Limb (tissue), 2 donors: ENCODE results near the gene DAZAP1.

ENCODE experiments used
- DNase-seq, 2 donors: peaks; one replicate each; pipeline ENCODE4 v3.0.0-alpha.2; 2016; ENCODE audit errors: extremely low spot score in 2 of 2

Gene DAZAP1

GRCh38 chr19:1377176-1377964 is 30.0 kb upstream of the DAZAP1 start:
- DNase-seq: no peak

GRCh38 chr19:1377965-1378785 is 29.2 kb upstream of the DAZAP1 start:
- DNase-seq: no peak

GRCh38 chr19:1379126-1379905 is 28.1 kb upstream of the DAZAP1 start:
- no peak for DNase-seq

- DNase-seq: no peak
Measured at GRCh38 chr19:1379961-1380489, 27.4 kb upstream of the DAZAP1 start.

- no peak for DNase-seq
Measured at GRCh38 chr19:1382250-1382649, 25.1 kb upstream of the DAZAP1 start.

GRCh38 chr19:1383017-1383311 is 24.4 kb upstream of the DAZAP1 start:
- DNase-seq: no peak

- peak; percentile 91 to 98 for DNase-seq
Measured at GRCh38 chr19:1383312-1384084, 23.9 kb upstream of the DAZAP1 start, which contains the start of gene NDUFS7. Gene NDUFS7 (plus strand): TSS chr19:1383907. CDS start chr19:1383927, 20 bp downstream.

- no peak for DNase-seq
Measured at GRCh38 chr19:1384085-1384462, 23.3 kb upstream of the DAZAP1 start.

- DNase-seq: no peak
Measured at GRCh38 chr19:1384478-1385110, 22.8 kb upstream of the DAZAP1 start.

GRCh38 chr19:1385816-1386215 is 21.6 kb upstream of the DAZAP1 start:
- DNase-seq: no peak

- no peak for DNase-seq
Measured at GRCh38 chr19:1386945-1387683, 20.3 kb upstream of the DAZAP1 start.

- DNase-seq: no peak
Measured at GRCh38 chr19:1387684-1388636, 19.4 kb upstream of the DAZAP1 start.

GRCh38 chr19:1388637-1389026 is 18.8 kb upstream of the DAZAP1 start:
- no peak for DNase-seq

GRCh38 chr19:1389033-1389940 is 18.1 kb upstream of the DAZAP1 start:
- DNase-seq: no peak

GRCh38 chr19:1390890-1391423 is 16.4 kb upstream of the DAZAP1 start:
- DNase-seq: no peak

GRCh38 chr19:1392407-1392806 is 15.0 kb upstream of the DAZAP1 start:
- DNase-seq: no peak

GRCh38 chr19:1392939-1393530 is 14.4 kb upstream of the DAZAP1 start:
- DNase-seq: no peak
